Fibroblast of lung (primary cell): Measurements from ENCODE around the gene SPTLC1. TPM values are rescaled to one million over a fixed set of nuclear protein-coding genes. Genes with fewer than 3 reads are reported as not detected.

Source experiments
- DNase-seq, 2 donors: peaks; one replicate each; pipeline versions ENCODE4 v3.0.0 to v3.0.0-alpha.2; 2010; ENCODE audit warnings: low read depth in 2 of 2
- H2AFZ ChIP-seq: 2 replicates; pipeline ENCODE4 v1.5.1; 2012; ENCODE audit warnings: low read length, control low read depth, inconsistent platforms
- H3K27ac ChIP-seq: 2 replicates; pipeline ENCODE4 v1.5.1; 2011; ENCODE audit warnings: low read length, control low read depth; ENCODE audit not compliant: insufficient read depth
- H3K27me3 ChIP-seq: 2 replicates; pipeline ENCODE4 v1.5.1; 2011; ENCODE audit warnings: mild to moderate bottlenecking, low read length; ENCODE audit not compliant: control insufficient read depth, insufficient read depth
- H3K36me3 ChIP-seq: 2 replicates; pipeline ENCODE4 v1.5.1; 2011; ENCODE audit warnings: low read length; ENCODE audit not compliant: control insufficient read depth, insufficient read depth
- H3K4me1 ChIP-seq: 2 replicates; pipeline ENCODE4 v1.5.1; 2011; ENCODE audit warnings: low read length; ENCODE audit not compliant: control insufficient read depth, insufficient read depth; ENCODE audit errors: extremely low read depth
- H3K4me2 ChIP-seq: 2 replicates; pipeline ENCODE4 v1.5.1; 2011; ENCODE audit warnings: low read length, control low read depth; ENCODE audit not compliant: insufficient read depth; ENCODE audit errors: extremely low read depth
- H3K4me3 ChIP-seq, 4 experiments: fragments of 200-600 bp in 1 of 4; sonication (generic) in 1 of 4; replicated peaks in 1 of 4; 2 replicates each; pipeline ENCODE4 v1.5.1; 2011 to 2016; ENCODE audit warnings: low read length in 4 of 4, low read depth in 3 of 4, mild to moderate bottlenecking in 3 of 4, control low read depth in 2 of 4, inconsistent platforms in 1 of 4, mixed read lengths in 1 of 4; ENCODE audit not compliant: insufficient read depth in 1 of 4; ENCODE audit errors: control extremely low read depth in 1 of 4
- H3K79me2 ChIP-seq: 2 replicates; pipeline ENCODE4 v1.5.1; 2012; ENCODE audit warnings: mild to moderate bottlenecking, low read length, inconsistent platforms; ENCODE audit not compliant: control insufficient read depth, insufficient read depth
- H3K9ac ChIP-seq: 2 replicates; pipeline ENCODE4 v1.5.1; 2011; ENCODE audit warnings: mild to moderate bottlenecking, low read length, control low read depth; ENCODE audit not compliant: insufficient read depth
- H3K9me3 ChIP-seq: 2 replicates; pipeline ENCODE4 v1.5.1; 2012; ENCODE audit warnings: low read depth, low read length; ENCODE audit not compliant: control insufficient read depth, insufficient read depth
- H4K20me1 ChIP-seq: 2 replicates; pipeline ENCODE4 v1.5.1; 2011; ENCODE audit warnings: low read length; ENCODE audit not compliant: control insufficient read depth, insufficient read depth; ENCODE audit errors: extremely low read depth
- CTCF ChIP-seq, 2 donors: IDR thresholded peaks in 1 of 2; conservative IDR thresholded peaks in 1 of 2; 1 replicate in 1 of 2; 2 replicates in 1 of 2; pipeline ENCODE4 v1.5.1; 2011 to 2012; ENCODE audit warnings: low read length in 2 of 2, control low read depth in 1 of 2, inconsistent platforms in 1 of 2, low read depth in 1 of 2, mild to moderate bottlenecking in 1 of 2
- EZH2 ChIP-seq: IDR thresholded peaks from 2 replicates; pipeline ENCODE4 v1.5.1; 2012; ENCODE audit warnings: low read length, control low read depth, mild to moderate bottlenecking; ENCODE audit errors: missing control alignments
- polyA plus RNA-seq, 2 donors: library from polyadenylated mRNA; depleted of rRNA in 1 of 2; stranded (reverse) in 1 of 2; unstranded in 1 of 2; fragments of >200 nt; gene quantifications; 2 replicates each; pipeline ENCODE4 v1.2.1, GENCODE V29; 2011 to 2012; ENCODE audit warnings: missing spikeins in 1 of 2
- total RNA-seq: library from RNA; depleted of rRNA; stranded (reverse); fragments of >200 nt; gene quantifications from 2 replicates; pipeline ENCODE4 v1.2.1, GENCODE V29; 2014

SPTLC1 gene
- total and polyA plus RNA-seq, 2 donors (not counting 1 experiment from before 2014, with no cell fraction given): 97.8 to 138 TPM

GRCh38 chr9:92059661-92060060, 55.6 kb downstream of the SPTLC1 start:
- H3K9me3 ChIP-seq: no peaks in the 10 kb centered on the region
- H3K4me2 ChIP-seq: no peak overlapping the region
- H3K4me3 ChIP-seq: no peak overlapping the region
- H3K36me3 ChIP-seq: peaks cover 4% of the 10 kb centered on the region
- no peaks in the 10 kb centered on the region for H3K4me1 ChIP-seq
- no peak overlapping the region for H3K27ac ChIP-seq
- H4K20me1 ChIP-seq: no peaks in the 10 kb centered on the region
- H3K27me3 ChIP-seq: no peaks in the 10 kb centered on the region
- DNase-seq: no peak
- no peaks in the 10 kb centered on the region for H3K79me2 ChIP-seq
- no peak overlapping the region for H3K9ac ChIP-seq
- H2AFZ ChIP-seq: no peak overlapping the region
- TF ChIP-seq CTCF (conservative IDR thresholded peaks at IDR 0.05 in 1 of 2, IDR thresholded peaks at IDR 0.05 in 1 of 2; ENCODE audit: low read depth in 1 of 2, low read length in 2 of 2) (no peak), EZH2 (no peak)

GRCh38 chr9:92058723-92059444, 56.3 kb downstream of the SPTLC1 start:
- Histone ChIP-seq H4K20me1 (no peaks in the 10 kb centered on the region), H3K9me3 (no peaks in the 10 kb centered on the region), H3K27ac (no peak overlapping the region), H3K36me3 (peaks cover 4% of the 10 kb centered on the region), H3K27me3 (no peaks in the 10 kb centered on the region), H2AFZ (no peak overlapping the region), H3K4me1 (no peaks in the 10 kb centered on the region), H3K4me2 (no peak overlapping the region), H3K79me2 (no peaks in the 10 kb centered on the region), H3K9ac (no peak overlapping the region), H3K4me3 (no peak overlapping the region)
- TF ChIP-seq CTCF (conservative IDR thresholded peaks at IDR 0.05 in 1 of 2, IDR thresholded peaks at IDR 0.05 in 1 of 2; ENCODE audit: low read depth in 1 of 2, low read length in 2 of 2): no peak
- TF ChIP-seq EZH2: no peak
- no peak for DNase-seq

- Histone ChIP-seq H3K4me1 (no peaks in the 10 kb centered on the region), H4K20me1 (no peaks in the 10 kb centered on the region), H3K27ac (no peak overlapping the region), H3K27me3 (no peaks in the 10 kb centered on the region), H3K4me3 (no peak overlapping the region), H3K79me2 (no peaks in the 10 kb centered on the region), H3K4me2 (no peak overlapping the region), H3K36me3 (peaks cover 8% of the 10 kb centered on the region), H3K9me3 (no peaks in the 10 kb centered on the region), H2AFZ (no peak overlapping the region), H3K9ac (no peak overlapping the region)
- TF ChIP-seq EZH2 (no peak), CTCF (conservative IDR thresholded peaks at IDR 0.05 in 1 of 2, IDR thresholded peaks at IDR 0.05 in 1 of 2; ENCODE audit: low read depth in 1 of 2, low read length in 2 of 2) (no peak)
- no peak for DNase-seq
These were observed 57.2 kb downstream of the SPTLC1 start for GRCh38 chr9:92058026-92058425.
